Activated CD4-positive, alpha-beta T cell treated with anti-CD3 and anti-CD28 coated beads for 48 hours (primary cell): Measurements from ENCODE around the gene PHOX2A.
"Not testable (repeated sequence)": the region's sequence is repeated elsewhere in the genome, so short reads cannot be mapped to it uniquely, and the experiment has no call there.

ENCODE experiments used
- DNase-seq: peaks from one replicate; pipeline ENCODE4 v3.0.0-alpha.2; 2020

The PHOX2A gene

GRCh38 chr11:72244060-72244360 is at the start of gene PHOX2A:
TSS of gene PHOX2A (minus strand) at chr11:72244176. CDS start at chr11:72244004, 172 bp downstream.
- no peak for DNase-seq

GRCh38 chr11:72293391-72293790 is 49.4 kb upstream of the PHOX2A start:
- DNase-seq: no peak

GRCh38 chr11:72292106-72292785 is 48.3 kb upstream of the PHOX2A start:
- no peak for DNase-seq

- not testable (repeated sequence) for DNase-seq
These were observed 46.8 kb upstream of the PHOX2A start for GRCh38 chr11:72290741-72291140.

- DNase-seq: no peak
These were observed 43.3 kb upstream of the PHOX2A start for GRCh38 chr11:72287293-72287692.

- DNase-seq: no peak
These were observed 40.0 kb upstream of the PHOX2A start for GRCh38 chr11:72283947-72284346.

GRCh38 chr11:72280726-72281315 is 36.8 kb upstream of the PHOX2A start:
- DNase-seq: no peak

- DNase-seq: no peak
These were observed 36.1 kb upstream of the PHOX2A start for GRCh38 chr11:72280037-72280436.

GRCh38 chr11:72278905-72279304 is 34.9 kb upstream of the PHOX2A start:
- no peak for DNase-seq

GRCh38 chr11:72274435-72274834 is 30.5 kb upstream of the PHOX2A start:
- no peak for DNase-seq

- no peak for DNase-seq
These were observed 28.0 kb upstream of the PHOX2A start for GRCh38 chr11:72271980-72272379.

GRCh38 chr11:72267956-72268617 is 24.1 kb upstream of the PHOX2A start:
- no peak for DNase-seq

GRCh38 chr11:72266960-72267359 is 23.0 kb upstream of the PHOX2A start:
- DNase-seq: not testable (repeated sequence)

GRCh38 chr11:72265951-72266350 is 22.0 kb upstream of the PHOX2A start:
- no peak for DNase-seq

- DNase-seq: no peak
These were observed 19.4 kb upstream of the PHOX2A start for GRCh38 chr11:72263361-72263760.

GRCh38 chr11:72260574-72260973 is 16.6 kb upstream of the PHOX2A start:
- DNase-seq: no peak

- DNase-seq: no peak
These were observed 15.5 kb upstream of the PHOX2A start for GRCh38 chr11:72259490-72259889.

- no peak for DNase-seq
These were observed 13.6 kb upstream of the PHOX2A start for GRCh38 chr11:72257570-72257969.

GRCh38 chr11:72254299-72254993 is 10.5 kb upstream of the PHOX2A start:
- DNase-seq: no peak

- no peak for DNase-seq
These were observed 9.4 kb upstream of the PHOX2A start for GRCh38 chr11:72253392-72253791.

- DNase-seq: no peak
These were observed 7.6 kb upstream of the PHOX2A start for GRCh38 chr11:72251614-72252013.

GRCh38 chr11:72250661-72251464 is 6.9 kb upstream of the PHOX2A start:
- DNase-seq: no peak

- no peak for DNase-seq
These were observed 6.0 kb upstream of the PHOX2A start for GRCh38 chr11:72249961-72250360.
